Stimulated activated CD8-positive, alpha-beta memory T cell treated with anti-CD3 and anti-CD28 coated beads, Interleukin-2, amount 100 ng/mL, for 48 hours (primary cell): Measurements from ENCODE around the gene SHOX.

Experiments used
- DNase-seq, 2 donors: peaks; one replicate each; pipeline ENCODE4 v3.0.0-alpha.2; 2020; ENCODE audit warnings: low read depth in 2 of 2

SHOX gene

GRCh38 chrX:666762-667720, 36.5 kb downstream of the SHOX start:
- no peak for DNase-seq

GRCh38 chrX:670645-671044, 40.1 kb downstream of the SHOX start:
- no peak for DNase-seq

GRCh38 chrX:672931-673330, 42.3 kb downstream of the SHOX start:
- DNase-seq, result no peak

GRCh38 chrX:675279-675954, 44.8 kb downstream of the SHOX start:
- DNase-seq, result no peak

- no peak for DNase-seq
Measured at GRCh38 chrX:675955-676295, 45.3 kb downstream of the SHOX start.

DNA sequence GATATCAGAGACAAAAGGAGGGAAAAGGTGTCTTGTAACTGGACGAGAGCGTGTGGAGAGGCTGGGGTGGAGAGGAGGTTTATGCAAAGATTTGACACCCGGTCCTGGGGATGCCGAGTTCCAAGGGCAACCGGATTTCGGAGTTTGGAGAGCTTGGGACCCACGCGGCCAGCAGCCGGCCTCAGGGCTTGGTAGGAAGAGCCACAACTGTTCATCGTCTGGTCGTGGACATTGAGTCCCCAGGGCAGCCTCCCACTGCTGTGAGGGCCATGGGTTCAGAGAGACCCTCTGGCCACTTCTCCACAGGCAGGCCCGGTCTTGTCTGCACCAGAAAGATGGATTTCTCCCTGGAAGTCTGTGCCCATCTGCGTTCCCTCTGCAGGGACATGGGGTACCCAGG, 46.8 kb downstream of the SHOX start:
- DNase-seq, result no peak

DNA sequence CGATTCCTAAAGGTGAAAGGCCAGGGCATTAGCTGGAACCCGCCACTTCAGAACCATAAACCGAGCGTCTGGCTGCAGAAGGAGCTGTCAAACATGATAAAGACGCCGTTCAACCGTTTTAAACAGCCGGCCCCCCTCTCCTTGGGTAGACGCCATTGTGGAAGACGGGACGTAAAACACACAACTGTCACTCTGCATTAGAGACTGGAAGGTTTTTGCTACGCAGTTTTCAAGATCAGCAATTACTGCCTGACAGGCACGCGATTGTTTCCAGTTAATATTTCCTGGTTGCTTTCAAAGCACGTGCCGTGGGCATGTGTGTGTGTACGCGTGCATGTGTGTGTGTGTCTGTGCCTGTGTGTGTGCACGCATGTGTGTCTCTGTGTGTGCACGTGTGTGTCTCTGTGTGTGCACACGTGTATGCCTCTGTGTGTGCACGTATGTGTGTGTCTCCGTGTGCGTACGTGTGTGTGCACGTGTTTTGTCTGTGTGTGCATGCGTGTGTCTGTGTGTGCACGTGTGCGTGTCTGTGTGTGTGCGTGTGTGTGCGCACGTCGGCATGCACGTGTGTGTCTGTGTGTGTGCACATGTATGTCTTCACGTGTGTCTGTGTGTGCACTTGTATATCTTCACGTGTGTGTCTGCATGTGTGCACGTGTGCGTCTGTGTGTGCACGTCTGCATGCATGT, 48.8 kb downstream of the SHOX start:
- DNase-seq, result no peak

DNA sequence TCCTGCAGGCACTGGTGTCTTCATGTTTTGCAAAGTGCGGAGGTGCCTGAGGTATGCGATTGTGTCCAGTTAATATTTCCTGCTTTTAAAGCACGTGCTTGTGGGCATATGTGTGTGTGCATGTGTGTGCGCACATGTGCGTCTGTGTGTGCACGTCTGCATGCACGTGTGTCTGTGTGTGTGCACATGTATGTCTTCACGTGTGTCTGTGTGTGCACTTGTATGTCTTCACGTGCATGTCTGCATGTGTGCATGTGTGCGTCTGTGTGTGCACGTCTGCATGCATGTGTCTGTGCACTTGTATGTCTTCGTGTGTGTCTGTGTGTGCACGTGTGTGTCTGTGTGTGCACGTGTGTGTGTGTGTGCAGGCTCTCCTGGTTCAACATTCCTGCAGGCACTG, 49.5 kb downstream of the SHOX start:
- DNase-seq, result no peak

GRCh38 chrX:681989-682388, 51.4 kb downstream of the SHOX start:
- DNase-seq, result no peak

GRCh38 chrX:682892-683291, 52.3 kb downstream of the SHOX start:
- no peak for DNase-seq

- DNase-seq, result no peak
Measured at GRCh38 chrX:683576-683975, 53.0 kb downstream of the SHOX start.

DNA sequence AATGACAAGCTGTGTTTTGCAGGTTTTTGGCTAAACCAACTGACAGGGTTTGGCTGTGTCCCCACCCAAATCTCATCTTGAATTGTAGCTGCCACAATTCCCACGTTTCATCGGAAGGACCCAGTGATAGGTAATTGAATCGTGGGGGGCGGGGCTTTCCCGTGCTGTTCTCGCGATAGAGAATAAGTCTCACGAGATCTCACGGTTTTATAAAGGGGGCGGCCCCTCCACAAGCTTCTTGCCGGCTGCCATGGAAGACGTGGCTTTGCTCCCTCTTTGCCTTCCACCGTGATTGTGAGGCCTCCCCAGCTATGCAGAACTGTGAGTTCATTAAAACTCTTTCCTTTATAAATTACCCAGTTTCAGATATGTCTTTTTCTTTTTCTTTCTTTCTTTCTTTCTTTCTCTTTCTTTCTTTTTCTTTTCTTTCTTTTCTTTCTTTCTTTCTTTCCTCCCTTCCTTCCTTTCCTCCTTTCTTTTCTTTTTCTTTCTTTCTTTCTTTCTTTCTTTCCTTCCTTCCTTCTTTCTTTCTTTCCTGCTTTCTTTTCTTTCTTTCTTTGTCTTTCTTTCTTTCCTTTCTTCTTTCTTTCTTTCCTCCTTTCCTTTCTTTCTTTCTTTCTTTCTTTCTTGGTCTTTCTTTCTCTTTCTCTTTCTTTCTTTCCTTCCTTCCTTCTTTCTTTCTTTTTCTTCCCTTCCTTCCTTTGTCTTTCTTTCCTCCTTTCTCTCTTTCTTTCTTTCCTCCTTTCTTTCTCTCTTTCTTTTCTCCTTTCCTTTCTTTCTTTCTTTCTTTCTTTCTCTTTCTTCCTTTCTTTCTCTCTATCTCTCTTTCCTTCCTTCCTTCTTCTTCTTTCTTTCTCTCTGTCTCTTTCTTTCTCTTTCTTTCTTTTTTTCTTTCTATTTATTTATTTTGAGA, 54.8 kb downstream of the SHOX start:
- no peak for DNase-seq

- DNase-seq, result no peak
Measured at GRCh38 chrX:689983-690382, 59.4 kb downstream of the SHOX start.

GRCh38 chrX:694800-695199, 64.2 kb downstream of the SHOX start:
- no peak for DNase-seq

DNA sequence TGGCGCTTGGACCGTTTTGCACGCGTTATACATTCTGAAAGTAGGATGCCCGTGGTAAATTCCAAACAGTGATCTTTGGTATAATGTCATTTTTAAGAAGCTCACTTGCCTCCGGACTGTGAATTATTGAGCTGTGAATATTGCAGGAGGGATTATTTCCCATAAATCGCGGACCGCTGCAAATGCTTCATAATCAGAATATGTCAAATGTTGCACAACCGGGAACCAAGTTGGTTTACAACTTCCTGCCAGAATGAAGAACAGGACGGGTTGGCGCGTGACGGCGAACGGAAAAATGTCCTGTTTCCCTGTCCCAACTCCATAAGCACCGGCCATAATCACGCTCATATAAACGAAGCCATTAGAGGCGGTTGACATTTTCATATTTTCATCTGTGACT, 67.6 kb downstream of the SHOX start:
- no peak for DNase-seq

- DNase-seq, result no peak
Measured at GRCh38 chrX:700936-701335, 70.3 kb downstream of the SHOX start.

GRCh38 chrX:701673-702072, 71.1 kb downstream of the SHOX start:
- DNase-seq, result no peak

DNA sequence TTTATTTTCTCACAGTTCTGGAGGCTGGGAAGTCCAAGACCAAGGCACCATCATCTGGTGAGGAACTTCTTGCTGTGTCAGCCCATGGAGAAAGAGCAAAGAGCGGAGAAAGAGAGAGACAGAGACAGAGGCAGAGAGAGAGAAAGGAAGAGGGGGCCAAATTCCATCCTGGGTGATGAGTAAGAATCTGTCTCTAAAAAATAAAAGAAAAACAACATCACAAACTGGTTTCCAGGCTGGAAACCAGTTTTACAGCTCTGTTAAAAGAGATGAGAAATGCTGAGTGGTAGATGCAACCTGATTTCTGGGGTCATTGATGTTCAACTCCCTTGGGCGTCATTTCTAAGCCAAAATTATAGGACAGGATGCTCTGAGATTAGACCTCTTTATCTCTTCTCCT, 72.9 kb downstream of the SHOX start:
- DNase-seq, result no peak

- no peak for DNase-seq
Measured at GRCh38 chrX:703866-704265, 73.3 kb downstream of the SHOX start.
